NCI-H510A treated with DMSO at 0.1 percent for 48 hours (cell line): ENCODE results near the gene SPIB.
"Not testable (repeated sequence)": the region's sequence is repeated elsewhere in the genome, so short reads cannot be mapped to it uniquely, and the experiment has no call there.

Experiments
- DNase-seq: peaks from one replicate; lab custom pipeline; 2025; lab: John Stamatoyannopoulos, UW

SPIB gene

GRCh38 chr19:50390952-50391351 is 27.8 kb upstream of the SPIB start:
- not testable (repeated sequence) for DNase-seq

- no peak for DNase-seq
These were observed 26.0 kb upstream of the SPIB start for GRCh38 chr19:50392759-50393158.

GRCh38 chr19:50393589-50393988 is 25.1 kb upstream of the SPIB start:
- no peak for DNase-seq

- DNase-seq = no peak
These were observed 24.7 kb upstream of the SPIB start for GRCh38 chr19:50394017-50394416.

- no peak for DNase-seq
These were observed 19.9 kb upstream of the SPIB start for GRCh38 chr19:50398675-50399367.

GRCh38 chr19:50399368-50399745 is 19.4 kb upstream of the SPIB start:
- DNase-seq = no peak

GRCh38 chr19:50401605-50402450 is 16.9 kb upstream of the SPIB start:
- DNase-seq = no peak

GRCh38 chr19:50402544-50403301 is 16.0 kb upstream of the SPIB start:
- DNase-seq = no peak

GRCh38 chr19:50406156-50406820 is 12.4 kb upstream of the SPIB start:
- DNase-seq = no peak

- DNase-seq = no peak
These were observed 11.9 kb upstream of the SPIB start for GRCh38 chr19:50406829-50407228.

- DNase-seq = no peak
These were observed 9.4 kb upstream of the SPIB start for GRCh38 chr19:50409347-50409746.

- no peak for DNase-seq
These were observed 8.6 kb upstream of the SPIB start for GRCh38 chr19:50410109-50410508.

- no peak for DNase-seq
These were observed 6.3 kb upstream of the SPIB start for GRCh38 chr19:50412419-50412818.

- DNase-seq = no peak
These were observed 5.6 kb upstream of the SPIB start for GRCh38 chr19:50413096-50413495.

- DNase-seq = no peak
These were observed 5.2 kb upstream of the SPIB start for GRCh38 chr19:50413531-50413930.

- DNase-seq = no peak
These were observed 3.7 kb upstream of the SPIB start for GRCh38 chr19:50414864-50415660.

- no peak for DNase-seq
These were observed 3.1 kb upstream of the SPIB start for GRCh38 chr19:50415661-50416033.

GRCh38 chr19:50416034-50416977 is 2.4 kb upstream of the SPIB start:
- DNase-seq = no peak

- DNase-seq = no peak
These were observed 1.3 kb upstream of the SPIB start for GRCh38 chr19:50417111-50418081.
